HL-60 (cell line): ENCODE results near the gene CRYZL1.

Experiments used
- DNase-seq, 2 experiments: peaks; one replicate each; pipeline ENCODE4 v3.0.0-alpha.2; 2010 to 2020; ENCODE audit warnings: low read depth in 1 of 2, low spot score in 1 of 2
- H3K27ac ChIP-seq: fragments of 250-450 bp; sonication (Bioruptor Pico); replicated peaks from 2 replicates; pipeline ENCODE4 v1.5.1; 2020; ENCODE audit warnings: mild to moderate bottlenecking, moderate library complexity
- H3K27me3 ChIP-seq: fragments of 250-450 bp; sonication (Bioruptor Pico); 2 replicates; pipeline ENCODE4 v1.5.1; 2021; ENCODE audit warnings: mild to moderate bottlenecking, moderate library complexity; ENCODE audit not compliant: insufficient read depth, poor library complexity, severe bottlenecking
- H3K4me3 ChIP-seq: replicated peaks from 2 replicates; pipeline ENCODE4 v1.5.1; 2011; ENCODE audit warnings: mild to moderate bottlenecking, control low read depth, low read length; ENCODE audit not compliant: insufficient read depth
- CTCF ChIP-seq: IDR thresholded peaks from one replicate; pipeline ENCODE4 v1.5.1; 2011; ENCODE audit warnings: low read length, control low read depth, inconsistent platforms; ENCODE audit not compliant: insufficient read depth
- GABPA ChIP-seq: IDR thresholded peaks from 2 replicates; pipeline ENCODE4 v1.6.1; 2012; ENCODE audit warnings: low read depth
- POLR2AphosphoS5 ChIP-seq: IDR thresholded peaks from 2 replicates; pipeline ENCODE4 v1.6.1; 2012; ENCODE audit warnings: low read depth
- REST ChIP-seq: IDR thresholded peaks from 2 replicates; pipeline ENCODE4 v1.6.1; 2012; ENCODE audit warnings: low read depth; ENCODE audit not compliant: insufficient replicate concordance
- SPI1 ChIP-seq: IDR thresholded peaks from 2 replicates; pipeline ENCODE4 v1.6.1; 2012; ENCODE audit warnings: low read depth, mild to moderate bottlenecking, borderline replicate concordance

CRYZL1 gene

GRCh38 chr21:33664135-33664534 lies 22.6 kb upstream of the CRYZL1 start:
- no peak overlapping the region for H3K27ac ChIP-seq
- no peak overlapping the region for H3K4me3 ChIP-seq
- H3K27me3 ChIP-seq: no peaks in the 10 kb centered on the region
- DNase-seq: no peak
- no peak for TF ChIP-seq SPI1
- no peak for TF ChIP-seq CTCF
- TF ChIP-seq REST: no peak
- TF ChIP-seq POLR2AphosphoS5: no peak
- no peak for TF ChIP-seq GABPA

- TF ChIP-seq CTCF (no peak), GABPA (no peak), SPI1 (no peak), POLR2AphosphoS5 (no peak), REST (no peak)
- Histone ChIP-seq H3K27me3 (no peaks in the 10 kb centered on the region), H3K27ac (no peak overlapping the region), H3K4me3 (no peak overlapping the region)
- no peak for DNase-seq
These were observed 21.7 kb upstream of the CRYZL1 start for GRCh38 chr21:33663241-33663640.

GRCh38 chr21:33662046-33662445 lies 20.5 kb upstream of the CRYZL1 start:
- no peak for DNase-seq
- Histone ChIP-seq H3K4me3 (no peak overlapping the region), H3K27ac (no peak overlapping the region), H3K27me3 (no peaks in the 10 kb centered on the region)
- TF ChIP-seq SPI1 (no peak), REST (no peak), GABPA (no peak), POLR2AphosphoS5 (no peak), CTCF (no peak)
